ENCODE results near the gene NR6A1.

NR6A1 gene

GRCh38 chr9:124695280-124695890 lies 75.7 kb downstream of the NR6A1 start:
- Histone ChIP-seq H3K27ac (replicated peaks) (no peak overlapping the region), H3K4me3 (replicated peaks; ENCODE audit: insufficient read depth, low read length) (no peak overlapping the region), H3K27me3 (ENCODE audit: insufficient read depth, poor library complexity, severe bottlenecking) (no peaks in the 10 kb centered on the region)
- no peak for DNase-seq (ENCODE audit: low read depth in 1 of 2, low spot score in 1 of 2)
- no peak for TF ChIP-seq GABPA (IDR thresholded peaks at IDR 0.05; ENCODE audit: low read depth)
- TF ChIP-seq POLR2AphosphoS5 (IDR thresholded peaks at IDR 0.05; ENCODE audit: low read depth), result no peak
- TF ChIP-seq, protein P1, sequence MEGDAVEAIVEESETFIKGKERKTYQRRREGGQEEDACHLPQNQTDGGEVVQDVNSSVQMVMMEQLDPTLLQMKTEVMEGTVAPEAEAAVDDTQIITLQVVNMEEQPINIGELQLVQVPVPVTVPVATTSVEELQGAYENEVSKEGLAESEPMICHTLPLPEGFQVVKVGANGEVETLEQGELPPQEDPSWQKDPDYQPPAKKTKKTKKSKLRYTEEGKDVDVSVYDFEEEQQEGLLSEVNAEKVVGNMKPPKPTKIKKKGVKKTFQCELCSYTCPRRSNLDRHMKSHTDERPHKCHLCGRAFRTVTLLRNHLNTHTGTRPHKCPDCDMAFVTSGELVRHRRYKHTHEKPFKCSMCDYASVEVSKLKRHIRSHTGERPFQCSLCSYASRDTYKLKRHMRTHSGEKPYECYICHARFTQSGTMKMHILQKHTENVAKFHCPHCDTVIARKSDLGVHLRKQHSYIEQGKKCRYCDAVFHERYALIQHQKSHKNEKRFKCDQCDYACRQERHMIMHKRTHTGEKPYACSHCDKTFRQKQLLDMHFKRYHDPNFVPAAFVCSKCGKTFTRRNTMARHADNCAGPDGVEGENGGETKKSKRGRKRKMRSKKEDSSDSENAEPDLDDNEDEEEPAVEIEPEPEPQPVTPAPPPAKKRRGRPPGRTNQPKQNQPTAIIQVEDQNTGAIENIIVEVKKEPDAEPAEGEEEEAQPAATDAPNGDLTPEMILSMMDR (IDR thresholded peaks at IDR 0.05; ENCODE audit: insufficient read depth, low read length), result no peak
- no peak for TF ChIP-seq SPI1 (IDR thresholded peaks at IDR 0.05; ENCODE audit: borderline replicate concordance, low read depth)
- TF ChIP-seq, protein P2, sequence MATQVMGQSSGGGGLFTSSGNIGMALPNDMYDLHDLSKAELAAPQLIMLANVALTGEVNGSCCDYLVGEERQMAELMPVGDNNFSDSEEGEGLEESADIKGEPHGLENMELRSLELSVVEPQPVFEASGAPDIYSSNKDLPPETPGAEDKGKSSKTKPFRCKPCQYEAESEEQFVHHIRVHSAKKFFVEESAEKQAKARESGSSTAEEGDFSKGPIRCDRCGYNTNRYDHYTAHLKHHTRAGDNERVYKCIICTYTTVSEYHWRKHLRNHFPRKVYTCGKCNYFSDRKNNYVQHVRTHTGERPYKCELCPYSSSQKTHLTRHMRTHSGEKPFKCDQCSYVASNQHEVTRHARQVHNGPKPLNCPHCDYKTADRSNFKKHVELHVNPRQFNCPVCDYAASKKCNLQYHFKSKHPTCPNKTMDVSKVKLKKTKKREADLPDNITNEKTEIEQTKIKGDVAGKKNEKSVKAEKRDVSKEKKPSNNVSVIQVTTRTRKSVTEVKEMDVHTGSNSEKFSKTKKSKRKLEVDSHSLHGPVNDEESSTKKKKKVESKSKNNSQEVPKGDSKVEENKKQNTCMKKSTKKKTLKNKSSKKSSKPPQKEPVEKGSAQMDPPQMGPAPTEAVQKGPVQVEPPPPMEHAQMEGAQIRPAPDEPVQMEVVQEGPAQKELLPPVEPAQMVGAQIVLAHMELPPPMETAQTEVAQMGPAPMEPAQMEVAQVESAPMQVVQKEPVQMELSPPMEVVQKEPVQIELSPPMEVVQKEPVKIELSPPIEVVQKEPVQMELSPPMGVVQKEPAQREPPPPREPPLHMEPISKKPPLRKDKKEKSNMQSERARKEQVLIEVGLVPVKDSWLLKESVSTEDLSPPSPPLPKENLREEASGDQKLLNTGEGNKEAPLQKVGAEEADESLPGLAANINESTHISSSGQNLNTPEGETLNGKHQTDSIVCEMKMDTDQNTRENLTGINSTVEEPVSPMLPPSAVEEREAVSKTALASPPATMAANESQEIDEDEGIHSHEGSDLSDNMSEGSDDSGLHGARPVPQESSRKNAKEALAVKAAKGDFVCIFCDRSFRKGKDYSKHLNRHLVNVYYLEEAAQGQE (IDR thresholded peaks at IDR 0.05; ENCODE audit: insufficient replicate concordance, low read depth), result no peak

DNA sequence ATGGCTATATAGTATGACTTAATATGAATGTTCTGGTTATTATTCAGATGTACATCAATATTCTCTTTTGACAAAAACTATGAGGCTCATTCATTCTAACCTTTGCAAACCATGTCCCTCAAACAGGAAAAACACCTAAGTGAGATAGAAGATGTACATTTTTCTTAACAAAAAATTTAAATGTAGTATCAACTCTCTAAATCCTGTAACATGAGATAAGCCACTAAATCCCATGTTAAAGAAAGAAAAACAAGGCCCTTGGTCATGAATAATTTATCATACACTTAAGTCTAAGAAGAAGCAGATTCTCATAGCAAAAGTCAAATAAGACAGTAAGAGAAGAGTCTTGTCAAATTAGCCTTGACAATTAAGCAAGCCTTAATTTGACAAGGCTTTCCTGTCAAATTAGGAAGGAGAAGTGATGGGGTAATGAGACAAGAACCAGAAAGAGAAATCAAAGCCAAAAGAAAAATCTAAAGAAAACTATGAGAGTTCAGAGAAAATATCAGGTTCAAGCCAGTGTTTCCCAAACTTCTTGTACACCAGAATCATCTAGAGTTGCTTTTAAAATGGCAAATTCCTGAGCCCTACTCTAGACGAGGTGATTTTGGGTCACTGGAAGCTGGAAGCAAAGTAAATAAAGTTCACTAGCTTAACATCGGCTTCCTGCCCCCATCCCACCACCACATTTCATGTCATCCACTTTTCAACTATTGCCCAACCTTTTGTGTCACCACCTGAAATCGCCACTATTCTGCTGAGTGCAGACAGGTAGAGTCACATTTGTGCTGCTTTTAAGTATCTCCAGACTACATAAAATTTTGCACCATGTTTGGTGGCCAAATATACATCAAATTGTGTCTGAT lies 76.5 kb downstream of the NR6A1 start:
- H3K27me3 ChIP-seq (ENCODE audit: insufficient read depth, poor library complexity, severe bottlenecking), result no peaks in the 10 kb centered on the region
- TF ChIP-seq POLR2AphosphoS5 (IDR thresholded peaks at IDR 0.05; ENCODE audit: low read depth), result no peak
- TF ChIP-seq GABPA (IDR thresholded peaks at IDR 0.05; ENCODE audit: low read depth), result no peak
- TF ChIP-seq, protein P2 (IDR thresholded peaks at IDR 0.05; ENCODE audit: insufficient replicate concordance, low read depth), result no peak
- no peak for TF ChIP-seq SPI1 (IDR thresholded peaks at IDR 0.05; ENCODE audit: borderline replicate concordance, low read depth)
- TF ChIP-seq, protein P1 (IDR thresholded peaks at IDR 0.05; ENCODE audit: insufficient read depth, low read length), result no peak
- no peak for DNase-seq (ENCODE audit: low read depth in 1 of 2, low spot score in 1 of 2)
- no peak overlapping the region for H3K27ac ChIP-seq (replicated peaks)
- H3K4me3 ChIP-seq (replicated peaks; ENCODE audit: insufficient read depth, low read length), result no peak overlapping the region

GRCh38 chr9:124693403-124693802 lies 77.7 kb downstream of the NR6A1 start:
- peak in 1 of 2 experiments; percentile 7 for DNase-seq (ENCODE audit: low read depth in 1 of 2, low spot score in 1 of 2)
- TF ChIP-seq SPI1 (IDR thresholded peaks at IDR 0.05; ENCODE audit: borderline replicate concordance, low read depth) (no peak), GABPA (IDR thresholded peaks at IDR 0.05; ENCODE audit: low read depth) (no peak), POLR2AphosphoS5 (IDR thresholded peaks at IDR 0.05; ENCODE audit: low read depth) (no peak)
- TF ChIP-seq, protein P2 (IDR thresholded peaks at IDR 0.05; ENCODE audit: insufficient replicate concordance, low read depth), result no peak
- TF ChIP-seq, protein P1 (IDR thresholded peaks at IDR 0.05; ENCODE audit: insufficient read depth, low read length), result no peak
- Histone ChIP-seq H3K4me3 (replicated peaks; ENCODE audit: insufficient read depth, low read length) (no peak overlapping the region), H3K27me3 (ENCODE audit: insufficient read depth, poor library complexity, severe bottlenecking) (no peaks in the 10 kb centered on the region), H3K27ac (replicated peaks) (no peak overlapping the region)

Measured in HL-60 (cell line).